Loucy (cell line): ENCODE results near the gene HS3ST5.
"Not testable (repeated sequence)": the region's sequence is repeated elsewhere in the genome, so short reads cannot be mapped to it uniquely, and the experiment has no call there.

Experiments used
- H2AFZ ChIP-seq: fragments of 200-600 bp; sonication (generic); 2 replicates; pipeline ENCODE4 v1.6.0; 2016; ENCODE audit warnings: antibody characterized with exemption, mild to moderate bottlenecking, low read length, moderate library complexity
- H3F3A ChIP-seq: fragments of 200-600 bp; 2 replicates; pipeline ENCODE4 v1.6.0; 2016; ENCODE audit warnings: antibody characterized with exemption, low read depth, mild to moderate bottlenecking
- H3K27me3 ChIP-seq: fragments of 200-600 bp; sonication (generic); 2 replicates; pipeline ENCODE4 v1.6.1; 2014; ENCODE audit warnings: low read length, mild to moderate bottlenecking; ENCODE audit not compliant: insufficient read depth, poor library complexity, severe bottlenecking
- H3K36me3 ChIP-seq: fragments of 200-600 bp; sonication (generic); 2 replicates; pipeline ENCODE4 v1.6.1; 2016; ENCODE audit warnings: low read length; ENCODE audit not compliant: insufficient read depth
- H3K4me1 ChIP-seq: fragments of 200-600 bp; sonication (generic); 2 replicates; pipeline ENCODE4 v1.5.1; 2014; ENCODE audit warnings: low read length, mild to moderate bottlenecking; ENCODE audit not compliant: insufficient read depth, poor library complexity, severe bottlenecking
- H3K4me2 ChIP-seq: fragments of 200-600 bp; sonication (generic); 2 replicates; pipeline ENCODE4 v1.6.0; 2014; ENCODE audit warnings: antibody characterized with exemption, low read length, low read depth, mild to moderate bottlenecking; ENCODE audit not compliant: poor library complexity, severe bottlenecking
- H3K4me3 ChIP-seq: fragments of 200-600 bp; sonication (generic); 2 replicates; pipeline ENCODE4 v1.5.1; 2014; ENCODE audit warnings: low read length, mild to moderate bottlenecking, mixed read lengths; ENCODE audit not compliant: poor library complexity, severe bottlenecking
- H3K79me2 ChIP-seq: fragments of 200-600 bp; sonication (generic); 2 replicates; pipeline ENCODE4 v1.6.1; 2014; ENCODE audit warnings: low read length; ENCODE audit not compliant: insufficient read depth
- H3K9ac ChIP-seq: fragments of 200-600 bp; sonication (generic); 2 replicates; pipeline ENCODE4 v1.6.0; 2014; ENCODE audit warnings: mild to moderate bottlenecking, low read depth, low read length, moderate library complexity; ENCODE audit not compliant: poor library complexity, severe bottlenecking
- H3K9me2 ChIP-seq: fragments of 200-600 bp; sonication (generic); replicated peaks from 2 replicates; pipeline ENCODE4 v1.6.1; 2016; ENCODE audit warnings: low read depth, low read length, mixed read lengths
- H3K9me3 ChIP-seq: fragments of 200-600 bp; sonication (generic); 2 replicates; pipeline ENCODE4 v1.6.1; 2014; ENCODE audit warnings: mild to moderate bottlenecking, antibody characterized with exemption, low read length, low read depth; ENCODE audit not compliant: insufficient read depth
- H4K20me1 ChIP-seq: fragments of 200-600 bp; sonication (generic); 2 replicates; pipeline ENCODE4 v1.6.0; 2014; ENCODE audit warnings: antibody characterized with exemption, low read length, mild to moderate bottlenecking; ENCODE audit not compliant: insufficient read depth, poor library complexity, severe bottlenecking
- EZH2phosphoT487 ChIP-seq: fragments of 200-600 bp; IDR thresholded peaks from 2 replicates; pipeline ENCODE4 v1.6.1; 2018; ENCODE audit warnings: antibody characterized with exemption, mild to moderate bottlenecking, moderate library complexity, borderline replicate concordance
- TF ChIP-seq, protein P1 (sequence below): fragments of 200-600 bp; sonication (generic); conservative IDR thresholded peaks from 2 replicates; pipeline ENCODE4 v1.5.1; 2014; ENCODE audit warnings: mild to moderate bottlenecking, antibody characterized with exemption, low read length

HS3ST5 gene

DNA sequence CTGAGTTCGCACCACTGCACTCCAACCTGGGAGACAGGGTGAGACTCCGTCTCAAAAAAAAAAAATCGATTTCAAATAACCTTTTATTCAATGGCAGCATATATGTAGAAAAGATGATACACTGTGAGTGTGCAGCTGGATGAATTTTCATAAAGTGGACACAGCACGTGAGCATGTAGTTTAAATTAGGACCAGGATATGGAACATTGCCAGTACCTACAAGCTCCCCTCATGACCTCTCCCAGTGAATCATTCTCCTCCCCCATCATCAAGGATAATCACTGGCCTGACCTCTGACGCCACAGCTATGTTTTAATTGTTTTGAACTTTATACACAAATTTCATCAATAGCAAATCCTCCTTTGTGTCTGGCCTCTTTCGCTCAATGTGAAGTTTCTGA, 318.1 kb downstream of the HS3ST5 start:
- H3K27me3 ChIP-seq: no peaks in the 10 kb centered on the region
- no peak overlapping the region for H3K4me3 ChIP-seq
- H3K9ac ChIP-seq: no peak overlapping the region
- no peaks in the 10 kb centered on the region for H3F3A ChIP-seq
- no peaks in the 10 kb centered on the region for H3K79me2 ChIP-seq
- TF ChIP-seq, protein P1, sequence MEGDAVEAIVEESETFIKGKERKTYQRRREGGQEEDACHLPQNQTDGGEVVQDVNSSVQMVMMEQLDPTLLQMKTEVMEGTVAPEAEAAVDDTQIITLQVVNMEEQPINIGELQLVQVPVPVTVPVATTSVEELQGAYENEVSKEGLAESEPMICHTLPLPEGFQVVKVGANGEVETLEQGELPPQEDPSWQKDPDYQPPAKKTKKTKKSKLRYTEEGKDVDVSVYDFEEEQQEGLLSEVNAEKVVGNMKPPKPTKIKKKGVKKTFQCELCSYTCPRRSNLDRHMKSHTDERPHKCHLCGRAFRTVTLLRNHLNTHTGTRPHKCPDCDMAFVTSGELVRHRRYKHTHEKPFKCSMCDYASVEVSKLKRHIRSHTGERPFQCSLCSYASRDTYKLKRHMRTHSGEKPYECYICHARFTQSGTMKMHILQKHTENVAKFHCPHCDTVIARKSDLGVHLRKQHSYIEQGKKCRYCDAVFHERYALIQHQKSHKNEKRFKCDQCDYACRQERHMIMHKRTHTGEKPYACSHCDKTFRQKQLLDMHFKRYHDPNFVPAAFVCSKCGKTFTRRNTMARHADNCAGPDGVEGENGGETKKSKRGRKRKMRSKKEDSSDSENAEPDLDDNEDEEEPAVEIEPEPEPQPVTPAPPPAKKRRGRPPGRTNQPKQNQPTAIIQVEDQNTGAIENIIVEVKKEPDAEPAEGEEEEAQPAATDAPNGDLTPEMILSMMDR: no peak
- no peak for TF ChIP-seq EZH2phosphoT487
- H3K9me3 ChIP-seq: no peaks in the 10 kb centered on the region
- H3K4me2 ChIP-seq: no peak overlapping the region
- no peaks in the 10 kb centered on the region for H3K9me2 ChIP-seq
- H4K20me1 ChIP-seq: no peaks in the 10 kb centered on the region
- no peak overlapping the region for H2AFZ ChIP-seq
- H3K4me1 ChIP-seq: no peaks in the 10 kb centered on the region
- H3K36me3 ChIP-seq: no peaks in the 10 kb centered on the region

DNA sequence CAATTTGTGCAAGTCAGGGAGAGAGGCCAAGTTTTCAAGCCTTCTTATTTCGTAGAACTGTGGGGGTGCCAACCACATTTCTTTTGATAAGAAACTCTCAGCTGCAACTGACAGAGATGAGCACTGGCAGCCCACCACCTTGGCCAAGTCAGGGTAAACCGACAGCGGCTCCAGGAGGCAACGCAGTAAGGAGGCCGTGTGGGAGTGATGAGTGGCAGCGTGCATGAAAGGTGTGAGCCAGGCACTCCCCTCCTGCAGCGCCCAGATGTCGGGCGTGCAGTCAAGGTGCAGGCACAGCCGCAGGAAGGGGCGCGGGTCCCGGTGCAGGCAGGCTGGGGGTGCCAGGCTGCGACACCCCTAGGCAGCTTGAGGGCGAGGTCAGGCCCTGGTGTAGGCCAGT, 322.6 kb downstream of the HS3ST5 start:
- Histone ChIP-seq H3K4me2 (no peak overlapping the region), H3K36me3 (no peaks in the 10 kb centered on the region), H3K27me3 (no peaks in the 10 kb centered on the region), H3F3A (no peaks in the 10 kb centered on the region), H3K9ac (no peak overlapping the region), H2AFZ (no peak overlapping the region), H3K79me2 (no peaks in the 10 kb centered on the region), H4K20me1 (no peaks in the 10 kb centered on the region), H3K9me2 (no peaks in the 10 kb centered on the region), H3K9me3 (no peaks in the 10 kb centered on the region), H3K4me3 (no peak overlapping the region), H3K4me1 (no peaks in the 10 kb centered on the region)
- TF ChIP-seq, protein P1: no peak
- no peak for TF ChIP-seq EZH2phosphoT487

DNA sequence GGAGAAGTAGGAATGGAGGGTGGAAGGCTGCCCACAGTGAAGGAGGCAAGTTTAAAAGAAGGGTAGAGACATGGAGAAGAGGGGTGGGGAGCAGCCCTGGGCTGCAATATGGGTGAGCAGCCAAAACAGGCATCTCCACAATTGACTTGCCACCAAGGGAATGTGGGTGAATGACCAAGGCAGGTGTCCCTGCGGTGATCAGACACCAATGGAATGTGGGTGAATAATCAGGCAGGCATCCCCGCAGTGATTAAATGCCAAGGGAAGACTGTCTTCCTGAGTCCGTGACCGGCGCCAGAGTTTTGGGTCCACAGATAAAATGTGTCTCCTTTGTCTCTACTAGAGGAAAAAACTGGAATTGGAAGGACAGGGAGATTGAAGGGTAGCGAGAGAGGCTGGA, 325.7 kb downstream of the HS3ST5 start:
- not testable (repeated sequence) for H3K4me3 ChIP-seq, H3F3A ChIP-seq, H3K27me3 ChIP-seq, H4K20me1 ChIP-seq, H3K36me3 ChIP-seq, H3K4me1 ChIP-seq, H3K9ac ChIP-seq, H3K9me2 ChIP-seq, H2AFZ ChIP-seq, H3K9me3 ChIP-seq, H3K4me2 ChIP-seq, H3K79me2 ChIP-seq

DNA sequence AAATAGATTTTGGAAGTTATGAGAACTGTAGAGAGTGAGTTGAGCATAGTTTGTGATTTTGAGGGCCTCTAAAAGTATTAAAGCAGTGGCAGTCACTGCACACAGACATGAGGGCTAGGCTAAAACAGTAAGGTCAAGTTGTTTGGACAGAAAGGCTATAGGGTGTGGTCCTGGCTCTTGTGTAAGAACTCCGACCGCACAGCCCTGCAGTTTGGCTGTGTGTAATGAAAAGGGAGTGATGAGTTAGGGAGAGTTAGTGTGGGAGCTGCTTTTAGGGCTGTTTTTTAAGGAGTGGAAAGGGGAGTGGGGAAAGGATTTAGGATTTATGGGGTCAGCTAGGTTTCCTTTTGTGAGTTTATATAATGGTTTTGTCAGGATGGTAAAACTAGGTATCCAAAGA, 328.7 kb downstream of the HS3ST5 start:
- H3K79me2 ChIP-seq, H3K9me3 ChIP-seq, H3F3A ChIP-seq, H3K9ac ChIP-seq, H3K9me2 ChIP-seq, H2AFZ ChIP-seq, H3K4me1 ChIP-seq, H3K4me2 ChIP-seq, H3K27me3 ChIP-seq, H4K20me1 ChIP-seq, H3K4me3 ChIP-seq, H3K36me3 ChIP-seq: not testable (repeated sequence)

DNA sequence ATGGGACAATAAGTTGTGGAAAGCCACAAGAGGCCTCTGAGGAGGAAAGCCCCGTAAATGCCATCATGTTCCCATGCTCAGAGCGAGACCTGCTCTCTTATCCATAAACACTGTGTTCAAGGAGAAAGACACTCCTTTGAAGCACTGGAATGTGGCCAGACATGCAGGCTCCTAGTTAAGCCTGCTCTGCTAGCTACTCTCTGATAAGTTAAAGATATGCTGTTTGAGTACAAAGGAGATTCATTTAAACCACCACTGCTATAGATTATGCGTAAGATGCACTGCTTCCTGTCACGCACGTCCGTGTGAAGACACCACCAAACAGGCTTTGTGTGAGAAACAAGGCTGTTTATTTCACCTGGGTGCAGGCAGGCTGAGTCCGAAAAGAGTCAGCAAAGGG, 331.3 kb downstream of the HS3ST5 start:
- not testable (repeated sequence) for H3K4me1 ChIP-seq, H3K79me2 ChIP-seq, H3K36me3 ChIP-seq, H3K9me2 ChIP-seq, H4K20me1 ChIP-seq, H3K4me3 ChIP-seq, H3K9ac ChIP-seq, H3K9me3 ChIP-seq, H3K27me3 ChIP-seq, H3F3A ChIP-seq, H2AFZ ChIP-seq, H3K4me2 ChIP-seq
